ENCODE results near the gene CNTNAP4.

CNTNAP4 gene

GRCh38 chr16:76583945-76584344 lies 306.7 kb downstream of the CNTNAP4 start:
- ATAC-seq (replicated peaks; ENCODE audit: extremely low read depth, poor library complexity, severe bottlenecking) (no peak), DNase-seq (ENCODE audit: low spot score in 2 of 2) (no peak)
- no peak overlapping the region for H3K4me3 Mint-ChIP-seq
- H3K27me3 Mint-ChIP-seq = no peaks in the 10 kb centered on the region
- H3K27ac Mint-ChIP-seq (ENCODE audit: low read depth) = no peak overlapping the region
- H3K9me3 Mint-ChIP-seq = peaks cover 17% of the 10 kb centered on the region
- H3K4me1 Mint-ChIP-seq = no peaks in the 10 kb centered on the region
- H3K36me3 Mint-ChIP-seq (ENCODE audit: insufficient read depth) = no peaks in the 10 kb centered on the region

- no peak overlapping the region for H3K4me3 Mint-ChIP-seq
- H3K36me3 Mint-ChIP-seq (ENCODE audit: insufficient read depth) = no peaks in the 10 kb centered on the region
- H3K27me3 Mint-ChIP-seq = no peaks in the 10 kb centered on the region
- H3K9me3 Mint-ChIP-seq = peaks cover 13% of the 10 kb centered on the region
- no peak for DNase-seq (ENCODE audit: low spot score in 2 of 2)
- ATAC-seq (replicated peaks; ENCODE audit: extremely low read depth, poor library complexity, severe bottlenecking) = no peak
- no peak overlapping the region for H3K27ac Mint-ChIP-seq (ENCODE audit: low read depth)
- no peaks in the 10 kb centered on the region for H3K4me1 Mint-ChIP-seq
Observed at GRCh38 chr16:76598498-76598897, 321.3 kb downstream of the CNTNAP4 start.

- DNase-seq (ENCODE audit: low spot score in 2 of 2) = no peak
Observed at GRCh38 chr16:76607317-76607716, 330.1 kb downstream of the CNTNAP4 start.

More at GRCh38 chr16:76607317-76607716, 330.1 kb downstream of the CNTNAP4 start:
- Mint-ChIP-seq H3K36me3 (ENCODE audit: insufficient read depth) (no peaks in the 10 kb centered on the region), H3K4me3 (no peak overlapping the region), H3K27ac (ENCODE audit: low read depth) (no peak overlapping the region), H3K4me1 (no peaks in the 10 kb centered on the region), H3K9me3 (peaks cover 6% of the 10 kb centered on the region), H3K27me3 (no peaks in the 10 kb centered on the region)
- no peak for ATAC-seq (replicated peaks; ENCODE audit: extremely low read depth, poor library complexity, severe bottlenecking)
